NCI-H345 (cell line): ENCODE results near the gene ZSCAN2.
A peak's percentile ranks its signal among the peaks of the same experiment; 100 is the strongest.
"Not testable (repeated sequence)": the region's sequence is repeated elsewhere in the genome, so short reads cannot be mapped to it uniquely, and the experiment has no call there.

Experiments
- DNase-seq: peaks from one replicate; lab custom pipeline; 2025; lab: John Stamatoyannopoulos, UW

Gene ZSCAN2

DNA sequence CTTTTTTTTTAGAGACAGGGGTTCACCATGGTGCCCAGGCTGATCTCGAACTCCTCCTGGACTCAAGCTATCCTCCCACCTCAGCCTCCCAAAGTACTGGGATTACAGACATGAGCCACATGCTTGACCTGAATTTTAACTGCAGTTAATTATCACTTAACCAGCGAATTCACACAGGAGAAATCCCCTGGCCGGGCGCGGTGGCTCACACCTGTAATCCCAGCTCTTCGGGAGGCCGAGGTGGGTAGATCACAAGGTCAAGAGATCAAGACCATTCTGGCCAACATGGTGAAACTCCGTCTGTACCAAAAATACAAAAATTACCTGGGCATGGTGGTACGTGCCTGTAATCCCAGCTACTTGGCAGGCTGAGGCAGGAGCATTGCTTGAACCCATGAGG, 41.1 kb downstream of the ZSCAN2 start:
- not testable (repeated sequence) for DNase-seq

DNA sequence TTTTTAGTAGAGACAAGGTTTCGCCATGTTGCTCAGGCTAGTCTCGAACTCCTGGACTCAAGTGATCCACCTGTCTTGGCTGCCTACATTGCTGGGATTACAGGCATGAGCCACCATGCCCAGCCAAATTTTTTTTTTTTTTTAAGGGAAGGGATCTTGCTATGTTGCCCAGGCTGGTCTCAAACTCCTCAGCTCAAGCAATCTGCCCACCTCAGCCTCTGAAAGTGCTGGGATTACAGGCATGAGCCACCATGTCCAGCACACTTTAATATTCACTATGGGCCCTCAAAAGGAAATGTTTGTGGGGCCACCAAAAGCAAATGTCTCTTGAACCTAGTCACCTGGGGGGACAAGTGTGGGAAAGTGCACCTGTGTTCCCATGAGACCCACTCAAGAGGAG, 41.8 kb downstream of the ZSCAN2 start:
- not testable (repeated sequence) for DNase-seq

DNA sequence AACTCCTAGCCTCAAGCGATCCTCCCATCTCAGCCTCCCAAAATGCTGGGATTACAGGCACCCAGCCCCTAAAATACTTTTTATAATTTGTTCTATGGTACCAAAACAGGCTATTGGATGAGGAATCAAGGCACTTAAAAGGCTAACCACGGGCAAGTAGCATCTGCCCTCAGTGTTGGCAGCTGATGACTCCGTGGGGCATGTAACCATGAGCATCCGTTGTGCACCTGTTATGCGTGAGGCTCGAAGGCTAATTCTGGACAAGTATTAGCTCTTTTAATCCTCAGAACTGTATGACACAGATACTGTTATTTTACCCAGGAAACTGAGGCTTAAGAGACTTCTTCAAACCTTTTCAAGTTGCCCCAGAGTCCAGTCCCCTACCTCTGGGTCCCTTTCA, 43.0 kb downstream of the ZSCAN2 start:
- DNase-seq, result no peak

DNA sequence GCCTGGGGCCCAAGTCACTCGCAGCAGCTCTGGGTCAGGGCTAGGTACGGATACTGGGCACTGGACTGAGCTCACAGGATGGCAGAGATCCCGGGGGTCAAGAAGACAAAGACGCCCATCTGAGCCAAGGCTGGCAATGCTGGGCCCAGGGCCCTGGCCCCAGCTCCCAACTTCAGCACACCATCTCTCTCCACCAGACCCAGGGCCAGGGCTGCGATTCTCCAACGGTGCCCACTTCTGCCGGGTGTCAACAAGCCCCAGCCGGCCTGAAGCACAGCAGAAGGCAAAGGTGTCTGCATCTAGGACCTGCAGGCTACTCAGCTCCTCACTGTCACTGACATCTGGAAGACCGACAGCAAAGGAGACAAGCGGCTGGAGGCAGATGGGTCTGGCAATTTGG, 44.7 kb downstream of the ZSCAN2 start:
- DNase-seq, result no peak

DNA sequence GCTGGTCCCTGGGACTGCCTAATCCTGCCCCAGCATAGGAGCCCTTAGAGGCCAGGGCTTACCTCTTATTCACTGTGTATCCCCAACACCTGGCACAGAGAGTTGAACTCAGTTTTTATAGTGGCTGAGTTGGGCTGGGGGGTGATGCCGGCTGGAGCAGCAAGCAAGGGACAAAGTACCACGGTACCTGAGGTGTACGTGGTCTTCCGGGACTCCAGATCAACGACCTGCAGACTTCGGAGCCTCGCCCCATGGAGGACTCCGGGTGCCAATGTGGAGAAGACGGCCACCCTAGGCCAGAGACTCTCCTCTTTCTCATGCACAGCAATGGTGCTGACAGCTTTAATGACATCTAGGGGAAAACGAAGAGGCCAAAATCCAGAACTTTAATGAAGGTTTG, 45.2 kb downstream of the ZSCAN2 start:
- no peak for DNase-seq

DNA sequence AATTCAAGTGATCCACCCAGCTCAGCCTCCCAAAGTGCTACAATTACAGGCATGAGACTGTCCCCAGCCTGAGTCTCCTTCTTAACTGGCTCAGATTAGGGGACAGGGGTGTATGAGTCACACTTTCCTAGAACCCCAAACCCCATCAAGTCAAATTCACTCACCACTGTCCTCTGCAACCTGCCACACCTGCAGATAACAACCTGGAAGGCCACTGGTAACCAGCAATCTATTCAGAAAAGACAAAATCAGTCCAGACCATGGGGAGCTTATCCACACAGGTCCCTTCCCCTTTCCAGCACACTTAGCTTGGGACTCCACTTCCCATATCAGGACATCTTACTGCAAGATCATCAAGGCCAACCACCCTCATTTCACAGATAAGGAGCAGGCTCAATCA, 46.9 kb downstream of the ZSCAN2 start:
- no peak for DNase-seq

DNA sequence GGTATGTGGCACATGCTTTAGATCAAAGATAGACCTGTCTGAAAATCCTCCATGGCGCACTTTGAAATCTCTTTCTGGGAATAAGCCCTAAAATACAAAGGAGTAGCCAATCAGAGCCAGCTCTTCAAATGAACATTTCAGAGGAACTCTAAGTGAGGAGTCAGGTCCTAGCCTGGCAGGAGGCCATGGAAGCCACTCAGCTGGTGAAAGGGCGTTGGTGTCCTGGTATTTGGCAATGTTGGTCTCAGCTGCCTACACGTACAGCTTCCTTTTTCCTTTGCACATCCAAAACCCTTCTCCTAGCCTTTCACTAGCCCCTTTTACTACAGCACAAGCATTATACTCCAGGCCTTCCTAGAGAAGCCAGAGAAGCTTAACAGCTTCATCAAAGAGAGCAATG, 47.7 kb downstream of the ZSCAN2 start:
- DNase-seq, result no peak

DNA sequence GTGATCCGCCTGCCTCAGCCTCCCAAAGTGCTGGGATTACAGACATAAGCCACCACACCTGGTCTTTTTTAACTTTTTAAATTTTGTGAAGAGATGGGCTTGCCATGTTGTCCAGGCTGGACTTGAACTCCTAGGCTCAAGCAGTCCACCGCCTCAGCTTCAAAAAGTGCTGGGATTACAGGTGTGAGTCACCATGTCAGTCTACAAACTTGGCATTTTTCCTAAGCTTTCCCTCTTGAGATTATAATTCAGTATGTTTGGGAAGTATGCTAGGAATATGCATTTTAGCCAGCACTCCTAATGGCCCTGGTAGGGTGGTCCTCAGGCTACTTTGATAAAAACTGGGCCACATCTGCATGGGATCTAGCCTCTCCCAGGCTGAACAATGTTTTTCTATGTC, 48.9 kb downstream of the ZSCAN2 start:
- no peak for DNase-seq

DNA sequence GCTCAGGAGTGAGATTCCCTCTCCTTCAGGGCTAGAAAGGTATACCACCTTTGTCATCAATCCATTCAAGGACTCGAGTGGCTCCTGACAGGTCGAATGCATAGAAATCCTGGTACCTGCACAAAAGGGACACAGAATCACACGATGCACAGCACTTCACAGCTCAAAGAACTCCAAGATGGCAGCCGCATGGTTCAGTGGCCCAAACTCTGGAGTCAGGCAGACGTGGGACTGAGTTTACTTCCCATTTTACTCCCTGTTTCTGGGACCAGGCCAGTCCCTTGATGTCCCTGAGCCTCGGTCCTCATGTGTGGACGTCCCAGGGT, 52.7 kb downstream of the ZSCAN2 start:
- no peak for DNase-seq

DNA sequence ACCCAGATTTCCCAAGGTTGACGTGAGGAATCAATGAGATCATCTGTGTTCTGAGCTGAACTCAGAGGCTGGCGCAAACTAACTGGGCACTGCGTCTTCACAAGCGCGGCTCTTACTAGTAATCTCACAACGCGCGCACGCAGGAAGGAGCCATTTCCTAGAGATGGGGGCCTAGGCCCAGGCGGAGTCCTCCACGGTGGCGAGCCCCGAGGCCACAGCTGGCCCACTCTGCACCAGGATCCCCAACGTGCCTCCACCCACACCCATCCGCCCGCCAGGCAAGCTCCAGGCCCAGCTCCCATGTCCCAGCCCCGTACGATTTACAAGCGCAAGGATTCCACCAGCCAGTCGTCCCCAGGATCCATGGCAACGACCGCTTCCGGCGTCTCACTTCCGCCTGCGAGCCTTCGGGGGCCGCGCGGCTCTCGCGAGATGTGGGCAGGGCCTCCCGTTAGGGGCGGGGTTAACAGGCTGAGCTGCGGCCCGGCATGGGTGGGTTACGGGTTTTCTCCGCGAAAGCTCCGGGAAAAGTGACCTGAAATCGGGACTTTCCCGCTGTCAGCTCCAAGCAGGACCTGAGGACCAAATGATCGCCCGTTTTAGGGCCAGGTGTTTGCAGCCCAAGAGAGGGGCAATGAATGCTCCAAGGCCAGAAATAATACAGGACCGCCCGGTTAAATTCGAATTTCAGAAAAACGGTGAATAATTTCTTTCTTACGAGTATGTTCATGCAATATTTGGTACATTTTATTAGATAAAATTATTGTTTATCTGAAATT, 53.3 kb downstream of the ZSCAN2 start, which contains the start of gene WDR73:
Gene WDR73, minus strand, starts transcription at position 374 of the 779 bp plus-strand sequence. Its CDS starts 9 bp downstream, at position 365.
- peak; percentile 91 for DNase-seq

DNA sequence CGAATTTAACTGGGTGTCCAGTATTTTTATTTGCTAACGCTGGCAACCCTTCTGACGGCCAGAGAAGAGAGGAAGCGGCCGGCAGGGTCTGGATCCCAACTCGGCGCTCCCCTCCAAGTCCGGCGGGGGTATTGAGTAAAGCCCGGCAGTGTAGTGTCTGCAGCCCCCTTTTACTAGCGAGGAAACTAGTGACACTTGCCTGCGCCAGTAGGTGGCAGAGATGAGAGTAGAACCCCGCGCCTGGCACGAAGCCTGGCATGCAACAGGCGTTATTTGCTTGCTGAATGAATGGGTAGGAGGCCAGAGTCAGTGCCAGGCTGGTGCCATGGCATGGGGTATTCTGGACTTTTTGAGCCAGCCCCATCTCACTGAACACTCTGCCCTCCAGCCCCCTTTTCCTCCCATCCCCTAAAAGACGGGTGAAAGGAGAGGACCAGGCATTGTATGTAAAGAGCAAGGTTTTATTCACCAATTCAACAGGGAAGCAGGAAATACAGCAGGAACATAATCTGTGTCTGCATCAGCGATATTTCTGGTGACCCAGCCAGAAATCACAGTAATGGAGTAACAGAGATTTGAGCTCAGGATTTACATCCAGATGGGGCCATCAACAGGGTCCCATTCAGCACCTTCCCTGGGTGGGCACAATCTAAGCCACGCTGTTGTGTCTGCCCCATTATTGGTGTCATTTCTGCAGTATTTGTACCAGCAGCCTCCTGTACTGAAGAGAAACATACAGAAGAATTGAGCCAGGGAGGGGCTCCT, 54.1 kb downstream of the ZSCAN2 start:
- DNase-seq, result peak; percentile 72

DNA sequence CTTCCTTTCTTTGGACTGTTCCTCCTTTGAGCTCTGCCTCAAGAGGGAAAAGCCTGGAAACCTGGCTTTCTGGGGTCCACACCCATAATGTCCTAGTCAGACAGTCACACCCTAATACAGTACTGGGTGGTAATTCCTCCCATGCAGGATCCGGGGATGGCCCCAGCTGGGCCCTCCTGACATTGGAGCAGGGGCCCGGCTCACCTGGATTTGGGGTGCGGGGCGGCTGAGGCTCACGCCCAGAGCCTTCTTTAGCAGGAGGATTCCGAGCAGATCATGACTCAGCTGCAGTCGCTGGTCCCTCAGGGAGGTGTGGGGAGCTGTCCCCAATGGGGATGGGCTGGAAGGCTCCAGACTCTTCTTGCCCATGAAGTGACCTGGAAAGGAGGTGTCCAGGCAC, 56.2 kb downstream of the ZSCAN2 start:
- DNase-seq, result no peak

DNA sequence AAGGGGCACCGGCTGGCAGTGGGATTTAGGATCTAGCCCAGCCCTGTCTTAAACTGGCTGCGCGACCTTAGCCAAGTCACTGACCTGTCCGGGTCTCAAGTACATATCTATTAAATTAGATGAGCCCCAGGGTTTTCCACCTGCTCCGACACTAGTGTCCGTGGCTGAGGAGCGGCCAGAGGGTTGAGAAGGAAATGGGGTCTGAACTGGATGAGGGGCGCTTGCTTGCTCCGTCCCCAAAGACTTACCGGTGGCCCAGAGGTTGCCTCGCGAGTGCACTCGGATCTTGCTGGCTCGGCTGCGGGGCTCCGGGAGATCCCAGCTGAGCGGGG, 56.9 kb downstream of the ZSCAN2 start:
- no peak for DNase-seq

DNA sequence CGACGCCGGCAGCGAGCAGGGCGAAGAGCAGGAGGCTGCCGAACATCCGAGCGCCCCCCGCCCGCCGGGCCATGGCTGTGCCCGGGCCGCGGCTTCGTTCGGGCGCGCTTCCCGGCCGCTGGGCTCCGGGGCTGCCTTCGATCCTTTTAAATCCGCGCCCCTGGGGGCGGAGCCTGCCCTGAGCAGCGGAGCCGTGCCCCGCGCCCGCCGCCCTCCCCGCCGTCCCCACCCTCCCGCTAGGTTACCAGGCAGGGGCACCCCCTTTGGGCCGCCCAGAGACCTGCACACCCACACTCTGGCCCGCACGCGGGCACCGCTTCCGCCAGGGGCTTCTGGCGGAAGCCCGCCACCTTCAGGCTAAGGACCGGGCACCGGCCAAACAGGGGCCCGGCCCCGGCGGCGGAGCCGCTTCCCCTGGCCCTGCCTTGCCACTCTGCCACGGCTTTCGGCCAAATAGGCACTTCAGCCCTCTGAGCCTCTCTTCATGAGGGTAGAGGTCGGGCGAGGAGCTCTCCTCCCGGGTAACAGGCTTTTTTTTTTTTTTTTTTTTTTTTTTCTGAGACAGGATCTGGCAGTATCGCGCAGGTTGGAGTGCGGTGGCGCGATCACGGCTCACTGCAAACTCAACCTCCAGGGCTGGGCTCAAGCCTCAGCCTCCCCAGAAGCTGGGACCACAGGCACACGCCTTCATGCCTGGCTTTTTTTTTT, 57.4 kb downstream of the ZSCAN2 start, which contains the start of gene NMB:
Gene NMB, minus strand, starts transcription at position 120 of the 708 bp plus-strand sequence. Its CDS starts 47 bp downstream, at position 73.
- DNase-seq, result peak; percentile 69

DNA sequence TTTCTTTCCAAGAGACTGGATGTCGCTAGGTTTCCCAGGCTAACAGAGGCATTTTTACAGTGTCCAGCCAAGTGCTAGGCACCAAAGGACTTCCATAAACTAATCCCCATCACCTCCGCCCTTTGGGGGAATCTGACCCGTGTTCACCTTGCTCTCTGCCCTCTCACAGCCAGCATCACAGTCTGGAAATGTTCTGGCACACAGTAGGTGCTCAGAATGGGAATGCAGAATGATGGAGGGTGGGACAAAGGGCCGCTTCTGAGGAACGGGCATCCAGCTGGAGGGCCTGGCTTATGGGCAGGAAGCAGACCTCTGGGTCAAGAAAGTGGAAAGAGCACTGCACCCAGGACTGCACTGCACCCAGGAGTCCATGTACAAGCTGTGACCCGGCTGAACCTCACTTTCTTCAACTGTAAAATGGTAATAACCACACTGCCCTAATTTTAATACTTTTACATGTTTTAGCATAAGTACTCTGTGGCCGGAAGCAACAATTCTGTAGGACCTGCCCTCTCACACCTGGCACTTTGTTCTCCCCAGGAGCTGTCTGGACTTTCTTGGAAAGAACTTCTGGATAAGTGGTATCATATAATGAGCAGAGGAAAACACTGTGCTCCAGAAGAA, 58.1 kb downstream of the ZSCAN2 start:
- no peak for DNase-seq

DNA sequence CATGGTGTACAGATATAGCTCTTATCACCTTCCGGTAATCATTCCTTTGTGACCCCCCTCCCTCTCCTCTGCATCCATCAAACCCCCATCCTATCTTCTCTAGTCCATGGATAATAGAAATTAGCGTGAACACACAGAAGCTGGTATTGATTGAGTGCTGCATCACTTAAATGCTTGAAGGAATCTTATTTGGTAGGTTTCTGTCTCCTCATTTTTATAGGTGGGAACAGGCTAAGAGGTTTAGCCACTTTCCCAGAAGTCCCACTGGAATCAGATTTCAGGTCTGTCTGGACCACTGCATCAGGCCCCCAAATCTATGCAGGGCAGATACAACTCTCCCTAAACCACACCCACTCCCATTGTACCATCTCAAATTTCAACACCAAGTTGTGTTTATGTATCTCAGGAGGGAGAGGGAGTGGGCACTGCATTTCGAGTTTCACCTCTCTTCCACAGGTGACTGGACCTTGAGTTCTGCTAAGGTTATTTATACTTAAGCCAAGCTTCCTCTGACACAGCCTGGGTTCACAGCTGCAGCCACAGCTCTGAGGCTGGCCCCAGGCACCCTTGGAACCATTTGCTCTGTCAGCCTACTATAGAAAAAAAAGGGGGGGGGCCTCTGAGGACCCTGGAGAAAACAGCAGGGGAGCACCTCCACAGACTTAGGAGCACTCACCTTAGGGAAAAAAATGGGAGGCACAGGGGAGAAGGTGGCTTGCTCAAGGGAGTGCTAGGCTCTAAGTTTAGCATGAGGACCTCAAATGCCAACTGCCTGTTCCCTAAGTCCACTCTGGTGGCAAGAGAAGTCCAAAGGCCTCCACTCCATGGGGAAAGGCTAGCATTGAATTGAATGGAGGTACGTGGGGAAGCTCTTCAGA, 59.3 kb downstream of the ZSCAN2 start:
- no peak for DNase-seq

DNA sequence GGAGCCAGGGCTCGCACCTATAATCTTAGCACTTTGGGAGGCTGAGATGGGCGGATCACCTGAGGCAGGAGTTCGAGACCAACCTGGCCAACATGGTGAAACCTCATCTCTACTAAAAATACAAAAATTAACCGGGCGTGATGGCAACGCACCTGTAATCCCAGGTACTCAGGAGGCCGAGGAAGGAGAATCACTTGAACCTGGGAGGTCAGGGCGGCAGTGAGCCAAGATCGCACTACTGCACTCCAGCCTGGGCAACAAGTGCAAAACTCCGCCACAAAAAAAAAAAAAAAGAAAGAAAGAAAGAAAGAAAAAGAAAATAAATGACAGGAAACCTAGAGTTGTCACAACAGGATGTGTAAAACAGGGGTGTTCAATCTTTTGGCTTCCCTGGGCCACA, 60.2 kb downstream of the ZSCAN2 start:
- no peak for DNase-seq

DNA sequence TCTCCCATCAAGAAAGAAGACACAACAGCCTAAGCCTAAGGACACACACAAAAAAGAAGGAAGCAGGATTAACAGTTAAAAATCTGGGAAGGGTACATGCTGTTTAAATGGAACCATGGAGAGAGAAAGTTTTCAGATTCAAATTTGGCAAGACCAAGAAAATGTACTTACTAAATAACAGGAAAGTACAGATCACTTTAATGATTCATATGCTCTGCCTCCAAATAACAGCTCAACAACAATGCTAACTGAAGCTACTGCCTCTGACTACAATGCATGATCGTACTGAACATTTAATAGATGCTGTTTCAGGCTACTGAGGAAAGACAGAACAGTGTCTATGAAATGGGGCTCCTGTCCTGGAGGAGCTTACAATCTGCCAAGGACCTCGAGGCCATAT, 65.6 kb downstream of the ZSCAN2 start:
- DNase-seq, result no peak

DNA sequence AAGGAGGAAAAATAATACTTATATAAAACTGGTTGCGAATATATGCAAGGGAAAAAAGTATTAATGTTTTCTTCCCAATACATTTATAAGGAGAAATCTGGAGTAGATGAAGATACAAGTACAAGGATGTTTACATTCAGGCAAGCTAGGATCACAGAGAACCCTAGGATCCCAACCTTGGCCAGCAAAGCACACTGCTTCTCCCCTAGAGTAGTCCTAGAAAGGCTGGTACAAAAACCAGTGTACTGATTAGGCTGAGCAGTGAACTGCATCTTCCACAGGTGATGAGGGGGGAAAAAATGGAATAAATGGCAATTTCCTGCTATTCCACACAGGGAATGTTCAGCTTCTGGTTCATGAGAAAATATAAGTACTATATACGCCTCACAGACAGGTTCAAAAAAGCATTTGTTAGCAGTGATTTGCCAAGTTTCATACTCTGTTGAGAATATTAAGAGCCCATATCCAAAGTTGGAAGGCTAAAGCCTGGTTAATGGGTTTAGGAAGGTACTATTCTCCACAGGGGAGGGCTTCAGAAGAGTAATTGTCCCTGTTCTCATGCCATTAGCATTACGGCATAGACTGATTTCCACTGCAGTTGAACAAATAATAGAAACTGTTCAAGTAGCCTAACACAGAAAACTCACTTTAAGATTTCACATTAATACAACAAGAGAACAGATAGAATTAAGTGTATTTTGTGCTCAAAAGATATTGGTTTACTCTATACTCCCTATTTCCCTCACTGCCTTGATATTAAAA, 67.6 kb downstream of the ZSCAN2 start:
- no peak for DNase-seq

DNA sequence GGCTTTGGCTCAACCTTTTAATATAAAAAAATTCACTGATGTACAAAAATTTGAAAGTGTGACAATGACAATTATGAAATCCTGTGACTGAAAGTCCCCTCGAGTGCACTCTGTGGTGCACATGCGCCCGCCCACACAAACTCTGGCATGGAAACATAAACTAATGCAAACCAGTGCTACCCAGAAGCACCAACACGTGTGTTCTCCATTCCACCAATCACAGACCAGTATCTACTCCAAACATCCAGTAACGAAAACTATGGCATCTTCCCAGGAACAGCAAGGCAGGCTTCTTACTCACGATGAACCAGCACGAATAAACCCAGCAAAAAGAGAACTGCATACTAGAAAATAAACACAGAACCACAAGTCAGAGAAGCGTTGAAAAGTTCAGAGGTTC, 68.9 kb downstream of the ZSCAN2 start:
- no peak for DNase-seq

DNA sequence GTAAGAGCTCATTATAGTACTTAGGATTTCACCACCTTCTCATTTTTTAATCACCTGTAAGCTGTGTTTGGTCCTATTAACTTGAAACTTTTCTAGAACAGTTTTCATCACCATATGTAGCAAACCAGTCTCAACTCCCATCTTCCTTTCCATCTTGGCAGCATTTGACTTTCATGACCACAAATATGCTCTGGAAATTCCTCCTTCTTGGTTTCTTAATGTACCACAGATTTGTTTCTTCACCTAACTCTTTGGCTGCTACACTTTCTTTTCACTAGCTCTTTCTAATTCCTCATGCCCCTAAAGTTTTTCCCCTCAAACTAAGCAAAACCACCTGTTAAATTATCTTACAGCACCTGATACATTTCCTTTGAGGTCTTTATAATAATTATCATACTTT, 70.4 kb downstream of the ZSCAN2 start:
- no peak for DNase-seq
